ENCODE data around the gene RCN1.

GRCh38 chr11:32087597-32087996 is 3.3 kb upstream of the RCN1 start:
- TF ChIP-seq POLR2A (IDR thresholded peaks at IDR 0.05; ENCODE audit: low read depth, low read length) (no peak), POLR2AphosphoS5 (IDR thresholded peaks at IDR 0.05; ENCODE audit: low read depth, low read length) (no peak), TAF1 (IDR thresholded peaks at IDR 0.05; ENCODE audit: borderline replicate concordance, low read depth, low read length) (no peak)
